Measurements from ENCODE around the gene VPS33B.

Gene VPS33B

GRCh38 chr15:90956274-90957030 is 65.9 kb downstream of the VPS33B start:
- no peak for DNase-seq (ENCODE audit: low read depth)
- H3K4me3 ChIP-seq (ENCODE audit: low read depth, low read length): peak overlapping the region; percentile 73
- TF ChIP-seq MYC (IDR thresholded peaks at IDR 0.05; ENCODE audit: low read depth, low read length): no peak
- peak; percentile 8 for TF ChIP-seq CTCF (IDR thresholded peaks at IDR 0.05; ENCODE audit: low read depth, low read length)
- no peak for TF ChIP-seq MAX (IDR thresholded peaks at IDR 0.05; ENCODE audit: low read depth, low read length)
- TF ChIP-seq POLR2A (IDR thresholded peaks at IDR 0.05; ENCODE audit: extremely low read depth, insufficient read length): no peak

- peak overlapping the region; percentile 73 for H3K4me3 ChIP-seq (ENCODE audit: low read depth, low read length)
- TF ChIP-seq MYC (IDR thresholded peaks at IDR 0.05; ENCODE audit: low read depth, low read length): no peak
- TF ChIP-seq POLR2A (IDR thresholded peaks at IDR 0.05; ENCODE audit: extremely low read depth, insufficient read length): no peak
- TF ChIP-seq CTCF (IDR thresholded peaks at IDR 0.05; ENCODE audit: low read depth, low read length): no peak
- TF ChIP-seq MAX (IDR thresholded peaks at IDR 0.05; ENCODE audit: low read depth, low read length): no peak
- DNase-seq (ENCODE audit: low read depth): no peak
Observed at GRCh38 chr15:90955624-90956273, 66.6 kb downstream of the VPS33B start.

- TF ChIP-seq CTCF (IDR thresholded peaks at IDR 0.05; ENCODE audit: low read depth, low read length) (no peak), MYC (IDR thresholded peaks at IDR 0.05; ENCODE audit: low read depth, low read length) (peak; percentile 97), MAX (IDR thresholded peaks at IDR 0.05; ENCODE audit: low read depth, low read length) (peak; percentile 99), POLR2A (IDR thresholded peaks at IDR 0.05; ENCODE audit: extremely low read depth, insufficient read length) (peak; percentile 69)
- peak; percentile 98 for DNase-seq (ENCODE audit: low read depth)
Observed at GRCh38 chr15:90954712-90955623, 67.4 kb downstream of the VPS33B start, which contains the start of gene RCCD1. TSS of gene RCCD1 (plus strand) at chr15:90954884. CDS start at chr15:90956735, 1,851 bp downstream.

GRCh38 chr15:90953947-90954711 is 68.3 kb downstream of the VPS33B start:
- no peak overlapping the region for H3K4me3 ChIP-seq (ENCODE audit: low read depth, low read length)
- DNase-seq (ENCODE audit: low read depth): no peak
- TF ChIP-seq POLR2A (IDR thresholded peaks at IDR 0.05; ENCODE audit: extremely low read depth, insufficient read length) (no peak), CTCF (IDR thresholded peaks at IDR 0.05; ENCODE audit: low read depth, low read length) (no peak), MYC (IDR thresholded peaks at IDR 0.05; ENCODE audit: low read depth, low read length) (no peak), MAX (IDR thresholded peaks at IDR 0.05; ENCODE audit: low read depth, low read length) (no peak)

More at GRCh38 chr15:90954712-90955623, 67.4 kb downstream of the VPS33B start, which contains the start of gene RCCD1:
- peak within 1 kb of the TSS; percentile 73 for H3K4me3 ChIP-seq (ENCODE audit: low read depth, low read length)

All from NB4 (cell line).